ENCODE results near the gene ZNF132. TPM values are rescaled to one million over a fixed set of nuclear protein-coding genes. Genes with fewer than 3 reads are reported as not detected.

ZNF132 gene
- total and polyA plus RNA-seq, 9 of the 15 experiments (the other 6 are each of a cell fraction or from before 2014, with no cell fraction given): 0.03 to 0.42 (median 0.10) TPM; not detected in 5

- no peak for TF ChIP-seq RREB1 (CRISPR knock-in tag; IDR thresholded peaks at IDR 0.05)
- peak; percentile 58; the same call in 1 of the 2 replicates for TF ChIP-seq FOXP1 (CRISPR knock-in tag; IDR thresholded peaks at IDR 0.05)
- TF ChIP-seq HDAC2 (IDR thresholded peaks at IDR 0.05): no peak
- peak; percentile 68; the same call in 1 of the 2 replicates for TF ChIP-seq GTF2E2 (tag; IDR thresholded peaks at IDR 0.05)
- TF ChIP-seq ZNF24 (IDR thresholded peaks at IDR 0.05): no peak
- TF ChIP-seq FOXP4 (CRISPR knock-in tag; IDR thresholded peaks at IDR 0.05; ENCODE audit: borderline replicate concordance): no peak
- peak; percentile 52; the same call in 1 of the 2 replicates for TF ChIP-seq THAP12 (CRISPR knock-in tag; IDR thresholded peaks at IDR 0.05)
- TF ChIP-seq ZFP1 (CRISPR knock-in tag; IDR thresholded peaks at IDR 0.05): no peak
- no peak for TF ChIP-seq KAT2B (IDR thresholded peaks at IDR 0.05; ENCODE audit: low read depth, low read length)
- TF ChIP-seq ZNF740 (CRISPR knock-in tag; IDR thresholded peaks at IDR 0.05): peak; percentile 68; the same call in 1 of the 2 replicates
- no peak for TF ChIP-seq ZNF740 (tag; IDR thresholded peaks at IDR 0.05)
- no peak for TF ChIP-seq ZNF23 (CRISPR knock-in tag; IDR thresholded peaks at IDR 0.05)
- peak; percentile 43; the same call in 1 of the 2 replicates for TF ChIP-seq CTBP1 (IDR thresholded peaks at IDR 0.05; ENCODE audit: borderline replicate concordance)
- TF ChIP-seq ZNF696 (CRISPR knock-in tag; conservative IDR thresholded peaks at IDR 0.05): no peak
- no peak for TF ChIP-seq MCM5 (IDR thresholded peaks at IDR 0.05; ENCODE audit: low read depth)
- TF ChIP-seq MTA1 (IDR thresholded peaks at IDR 0.05; ENCODE audit: borderline replicate concordance): 0 out of 2 replicates have a peak, but pooled peaks have one; percentile 28
- peak; percentile 87 for TF ChIP-seq PCBP1 (IDR thresholded peaks at IDR 0.05; ENCODE audit: low read depth, low read length, poor library complexity, severe bottlenecking)
Measured at GRCh38 chr19:58408152-58409009, 31.6 kb downstream of the ZNF132 start, which contains the start of gene ZNF584 (continued).

All from K562 (cell line).